Thyroid gland (tissue), 4 donors: Measurements from ENCODE around the gene FPR3.

ENCODE experiments used
- CTCF ChIP-seq, 6 experiments: fragments of 200-600 bp in 3 of 6; fragments of 450-650 bp in 3 of 6; sonication (generic) in 3 of 6; IDR thresholded peaks; one replicate each; pipeline ENCODE4 v1.5.1; 2016 to 2019; ENCODE audit warnings: antibody characterized with exemption in 6 of 6, mild to moderate bottlenecking in 2 of 6, inconsistent platforms in 1 of 6, moderate library complexity in 1 of 6
- POLR2A ChIP-seq, 2 donors: fragments of 450-650 bp; IDR thresholded peaks; one replicate each; pipeline ENCODE4 v1.6.1; 2017; ENCODE audit warnings: antibody characterized with exemption in 2 of 2, mild to moderate bottlenecking in 2 of 2, moderate library complexity in 1 of 2

- no peak for TF ChIP-seq CTCF (IDR thresholded peaks at IDR 0.05)
- no peak for TF ChIP-seq POLR2A (IDR thresholded peaks at IDR 0.05)
Measured at GRCh38 chr19:51784109-51784785, 10.7 kb upstream of the FPR3 start.
